ENCODE results near the gene CDH19.

CDH19 gene

GRCh38 chr18:66566616-66567015 is 37.3 kb downstream of the CDH19 start:
- DNase-seq (ENCODE audit: low read depth): no peak
- no peak overlapping the region for H3K4me3 ChIP-seq (ENCODE audit: low read length)
- TF ChIP-seq CTCF (conservative IDR thresholded peaks at IDR 0.05; ENCODE audit: low read length): no peak

- no peak overlapping the region for H3K4me3 ChIP-seq (ENCODE audit: low read length)
- no peak for TF ChIP-seq CTCF (conservative IDR thresholded peaks at IDR 0.05; ENCODE audit: low read length)
- no peak for DNase-seq (ENCODE audit: low read depth)
Measured at GRCh38 chr18:66564236-66564635, 39.7 kb downstream of the CDH19 start.

GRCh38 chr18:66562279-66562678 is 41.6 kb downstream of the CDH19 start:
- TF ChIP-seq CTCF (conservative IDR thresholded peaks at IDR 0.05; ENCODE audit: low read length): no peak
- no peak overlapping the region for H3K4me3 ChIP-seq (ENCODE audit: low read length)
- DNase-seq (ENCODE audit: low read depth): no peak

GRCh38 chr18:66560094-66560493 is 43.8 kb downstream of the CDH19 start:
- H3K4me3 ChIP-seq (ENCODE audit: low read length): no peak overlapping the region
- DNase-seq (ENCODE audit: low read depth): no peak
- TF ChIP-seq CTCF (conservative IDR thresholded peaks at IDR 0.05; ENCODE audit: low read length): no peak

GRCh38 chr18:66558773-66559172 is 45.1 kb downstream of the CDH19 start:
- TF ChIP-seq CTCF (conservative IDR thresholded peaks at IDR 0.05; ENCODE audit: low read length): no peak
- H3K4me3 ChIP-seq (ENCODE audit: low read length): no peak overlapping the region
- no peak for DNase-seq (ENCODE audit: low read depth)

- no peak for TF ChIP-seq CTCF (conservative IDR thresholded peaks at IDR 0.05; ENCODE audit: low read length)
- DNase-seq (ENCODE audit: low read depth): no peak
Measured at GRCh38 chr18:66557091-66557490, 46.8 kb downstream of the CDH19 start.

GRCh38 chr18:66555585-66555984 is 48.3 kb downstream of the CDH19 start:
- no peak for DNase-seq (ENCODE audit: low read depth)
- no peak for TF ChIP-seq CTCF (conservative IDR thresholded peaks at IDR 0.05; ENCODE audit: low read length)
- no peak overlapping the region for H3K4me3 ChIP-seq (ENCODE audit: low read length)

More at GRCh38 chr18:66557091-66557490, 46.8 kb downstream of the CDH19 start:
- H3K4me3 ChIP-seq (ENCODE audit: low read length): no peak overlapping the region
